GM23338 (cell line): ENCODE results near the gene ANKS1B. TPM values are rescaled to one million over a fixed set of nuclear protein-coding genes. Genes with fewer than 3 reads are reported as not detected.

Source experiments
- CREB1 ChIP-seq: fragments of 250-450 bp; sonication (Bioruptor Pico); IDR thresholded peaks from 2 replicates; pipeline ENCODE4 v1.5.0; 2020; ENCODE audit warnings: low read depth, mild to moderate bottlenecking, moderate library complexity
- polyA plus RNA-seq: library from polyadenylated mRNA; unstranded; fragments of >200 nt; fragmentation: Nextera tagmentation; extraction: Ambion mirVana; gene quantifications from 2 replicates; pipeline ENCODE4 v1.2.1, GENCODE V29; 2016
- total RNA-seq: library from RNA; depleted of rRNA; stranded (reverse); fragments of >200 nt; shearing (Covaris generic); gene quantifications from 2 replicates; pipeline ENCODE4 v1.2.3, GENCODE V29; 2014
- TF ChIP-seq, protein P1 (sequence below): fragments of 250-450 bp; sonication (Bioruptor Pico); IDR thresholded peaks from 2 replicates; pipeline ENCODE4 v1.5.0; 2020; ENCODE audit warnings: mild to moderate bottlenecking, moderate library complexity
- TF ChIP-seq, protein P2 (sequence below): IDR thresholded peaks from one replicate; pipeline ENCODE4 v1.6.1; 2018; ENCODE audit warnings: antibody characterized with exemption; ENCODE audit not compliant: unreplicated experiment
- TF ChIP-seq, protein P3 (sequence below): IDR thresholded peaks from 2 replicates; pipeline ENCODE4 v1.6.1; 2016; ENCODE audit warnings: antibody characterized with exemption

ANKS1B gene
- total and polyA plus RNA-seq, 2 experiments from 2014 or later: 4.3 to 5.8 TPM

DNA sequence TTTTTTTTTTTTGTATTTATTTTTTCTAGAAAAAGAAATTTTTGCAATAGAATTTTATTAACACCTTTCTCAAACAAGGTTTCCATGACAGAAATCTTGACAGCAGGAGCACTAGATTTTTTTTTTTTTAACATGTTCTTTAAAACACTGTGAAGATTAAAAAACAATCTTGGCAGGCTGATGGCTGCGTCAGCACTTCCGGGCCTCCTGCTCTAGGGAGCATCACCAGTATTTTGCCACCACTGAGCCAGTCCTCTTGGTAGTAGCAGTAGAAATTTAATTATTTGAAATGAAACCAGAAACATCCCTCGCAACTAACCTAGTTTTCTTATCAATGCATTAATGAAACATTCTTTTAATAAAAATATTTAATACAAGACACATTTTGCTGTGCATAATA is 1240.1 kb downstream of the ANKS1B start (continued):
- TF ChIP-seq, protein P1, sequence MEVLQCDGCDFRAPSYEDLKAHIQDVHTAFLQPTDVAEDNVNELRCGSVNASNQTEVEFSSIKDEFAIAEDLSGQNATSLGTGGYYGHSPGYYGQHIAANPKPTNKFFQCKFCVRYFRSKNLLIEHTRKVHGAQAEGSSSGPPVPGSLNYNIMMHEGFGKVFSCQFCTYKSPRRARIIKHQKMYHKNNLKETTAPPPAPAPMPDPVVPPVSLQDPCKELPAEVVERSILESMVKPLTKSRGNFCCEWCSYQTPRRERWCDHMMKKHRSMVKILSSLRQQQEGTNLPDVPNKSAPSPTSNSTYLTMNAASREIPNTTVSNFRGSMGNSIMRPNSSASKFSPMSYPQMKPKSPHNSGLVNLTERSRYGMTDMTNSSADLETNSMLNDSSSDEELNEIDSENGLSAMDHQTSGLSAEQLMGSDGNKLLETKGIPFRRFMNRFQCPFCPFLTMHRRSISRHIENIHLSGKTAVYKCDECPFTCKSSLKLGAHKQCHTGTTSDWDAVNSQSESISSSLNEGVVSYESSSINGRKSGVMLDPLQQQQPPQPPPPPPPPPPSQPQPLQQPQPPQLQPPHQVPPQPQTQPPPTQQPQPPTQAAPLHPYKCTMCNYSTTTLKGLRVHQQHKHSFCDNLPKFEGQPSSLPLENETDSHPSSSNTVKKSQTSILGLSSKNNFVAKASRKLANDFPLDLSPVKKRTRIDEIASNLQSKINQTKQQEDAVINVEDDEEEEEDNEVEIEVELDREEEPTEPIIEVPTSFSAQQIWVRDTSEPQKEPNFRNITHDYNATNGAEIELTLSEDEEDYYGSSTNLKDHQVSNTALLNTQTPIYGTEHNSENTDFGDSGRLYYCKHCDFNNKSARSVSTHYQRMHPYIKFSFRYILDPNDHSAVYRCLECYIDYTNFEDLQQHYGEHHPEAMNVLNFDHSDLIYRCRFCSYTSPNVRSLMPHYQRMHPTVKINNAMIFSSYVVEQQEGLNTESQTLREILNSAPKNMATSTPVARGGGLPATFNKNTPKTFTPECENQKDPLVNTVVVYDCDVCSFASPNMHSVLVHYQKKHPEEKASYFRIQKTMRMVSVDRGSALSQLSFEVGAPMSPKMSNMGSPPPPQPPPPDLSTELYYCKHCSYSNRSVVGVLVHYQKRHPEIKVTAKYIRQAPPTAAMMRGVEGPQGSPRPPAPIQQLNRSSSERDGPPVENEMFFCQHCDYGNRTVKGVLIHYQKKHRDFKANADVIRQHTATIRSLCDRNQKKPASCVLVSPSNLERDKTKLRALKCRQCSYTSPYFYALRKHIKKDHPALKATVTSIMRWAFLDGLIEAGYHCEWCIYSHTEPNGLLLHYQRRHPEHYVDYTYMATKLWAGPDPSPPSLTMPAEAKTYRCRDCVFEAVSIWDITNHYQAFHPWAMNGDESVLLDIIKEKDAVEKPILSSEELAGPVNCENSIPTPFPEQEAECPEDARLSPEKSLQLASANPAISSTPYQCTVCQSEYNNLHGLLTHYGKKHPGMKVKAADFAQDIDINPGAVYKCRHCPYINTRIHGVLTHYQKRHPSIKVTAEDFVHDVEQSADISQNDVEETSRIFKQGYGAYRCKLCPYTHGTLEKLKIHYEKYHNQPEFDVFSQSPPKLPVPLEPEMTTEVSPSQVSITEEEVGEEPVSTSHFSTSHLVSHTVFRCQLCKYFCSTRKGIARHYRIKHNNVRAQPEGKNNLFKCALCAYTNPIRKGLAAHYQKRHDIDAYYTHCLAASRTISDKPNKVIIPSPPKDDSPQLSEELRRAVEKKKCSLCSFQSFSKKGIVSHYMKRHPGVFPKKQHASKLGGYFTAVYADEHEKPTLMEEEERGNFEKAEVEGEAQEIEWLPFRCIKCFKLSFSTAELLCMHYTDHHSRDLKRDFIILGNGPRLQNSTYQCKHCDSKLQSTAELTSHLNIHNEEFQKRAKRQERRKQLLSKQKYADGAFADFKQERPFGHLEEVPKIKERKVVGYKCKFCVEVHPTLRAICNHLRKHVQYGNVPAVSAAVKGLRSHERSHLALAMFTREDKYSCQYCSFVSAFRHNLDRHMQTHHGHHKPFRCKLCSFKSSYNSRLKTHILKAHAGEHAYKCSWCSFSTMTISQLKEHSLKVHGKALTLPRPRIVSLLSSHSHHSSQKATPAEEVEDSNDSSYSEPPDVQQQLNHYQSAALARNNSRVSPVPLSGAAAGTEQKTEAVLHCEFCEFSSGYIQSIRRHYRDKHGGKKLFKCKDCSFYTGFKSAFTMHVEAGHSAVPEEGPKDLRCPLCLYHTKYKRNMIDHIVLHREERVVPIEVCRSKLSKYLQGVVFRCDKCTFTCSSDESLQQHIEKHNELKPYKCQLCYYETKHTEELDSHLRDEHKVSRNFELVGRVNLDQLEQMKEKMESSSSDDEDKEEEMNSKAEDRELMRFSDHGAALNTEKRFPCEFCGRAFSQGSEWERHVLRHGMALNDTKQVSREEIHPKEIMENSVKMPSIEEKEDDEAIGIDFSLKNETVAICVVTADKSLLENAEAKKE (CRISPR knock-in tag): no peak
- TF ChIP-seq, protein P2, sequence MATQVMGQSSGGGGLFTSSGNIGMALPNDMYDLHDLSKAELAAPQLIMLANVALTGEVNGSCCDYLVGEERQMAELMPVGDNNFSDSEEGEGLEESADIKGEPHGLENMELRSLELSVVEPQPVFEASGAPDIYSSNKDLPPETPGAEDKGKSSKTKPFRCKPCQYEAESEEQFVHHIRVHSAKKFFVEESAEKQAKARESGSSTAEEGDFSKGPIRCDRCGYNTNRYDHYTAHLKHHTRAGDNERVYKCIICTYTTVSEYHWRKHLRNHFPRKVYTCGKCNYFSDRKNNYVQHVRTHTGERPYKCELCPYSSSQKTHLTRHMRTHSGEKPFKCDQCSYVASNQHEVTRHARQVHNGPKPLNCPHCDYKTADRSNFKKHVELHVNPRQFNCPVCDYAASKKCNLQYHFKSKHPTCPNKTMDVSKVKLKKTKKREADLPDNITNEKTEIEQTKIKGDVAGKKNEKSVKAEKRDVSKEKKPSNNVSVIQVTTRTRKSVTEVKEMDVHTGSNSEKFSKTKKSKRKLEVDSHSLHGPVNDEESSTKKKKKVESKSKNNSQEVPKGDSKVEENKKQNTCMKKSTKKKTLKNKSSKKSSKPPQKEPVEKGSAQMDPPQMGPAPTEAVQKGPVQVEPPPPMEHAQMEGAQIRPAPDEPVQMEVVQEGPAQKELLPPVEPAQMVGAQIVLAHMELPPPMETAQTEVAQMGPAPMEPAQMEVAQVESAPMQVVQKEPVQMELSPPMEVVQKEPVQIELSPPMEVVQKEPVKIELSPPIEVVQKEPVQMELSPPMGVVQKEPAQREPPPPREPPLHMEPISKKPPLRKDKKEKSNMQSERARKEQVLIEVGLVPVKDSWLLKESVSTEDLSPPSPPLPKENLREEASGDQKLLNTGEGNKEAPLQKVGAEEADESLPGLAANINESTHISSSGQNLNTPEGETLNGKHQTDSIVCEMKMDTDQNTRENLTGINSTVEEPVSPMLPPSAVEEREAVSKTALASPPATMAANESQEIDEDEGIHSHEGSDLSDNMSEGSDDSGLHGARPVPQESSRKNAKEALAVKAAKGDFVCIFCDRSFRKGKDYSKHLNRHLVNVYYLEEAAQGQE: no peak
- TF ChIP-seq CREB1 (CRISPR knock-in tag): no peak
- TF ChIP-seq, protein P3, sequence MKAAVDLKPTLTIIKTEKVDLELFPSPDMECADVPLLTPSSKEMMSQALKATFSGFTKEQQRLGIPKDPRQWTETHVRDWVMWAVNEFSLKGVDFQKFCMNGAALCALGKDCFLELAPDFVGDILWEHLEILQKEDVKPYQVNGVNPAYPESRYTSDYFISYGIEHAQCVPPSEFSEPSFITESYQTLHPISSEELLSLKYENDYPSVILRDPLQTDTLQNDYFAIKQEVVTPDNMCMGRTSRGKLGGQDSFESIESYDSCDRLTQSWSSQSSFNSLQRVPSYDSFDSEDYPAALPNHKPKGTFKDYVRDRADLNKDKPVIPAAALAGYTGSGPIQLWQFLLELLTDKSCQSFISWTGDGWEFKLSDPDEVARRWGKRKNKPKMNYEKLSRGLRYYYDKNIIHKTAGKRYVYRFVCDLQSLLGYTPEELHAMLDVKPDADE: no peak
